Activated CD4-positive, alpha-beta memory T cell treated with anti-CD3 and anti-CD28 coated beads for 36 hours (primary cell): ENCODE results near the gene CACNA2D1. TPM values are rescaled to one million over a fixed set of nuclear protein-coding genes. Genes with fewer than 3 reads are reported as not detected.

ENCODE experiments used
- CTCF ChIA-PET: fragments of 350-600 bp; sonication (Branson Sonifier 250); formaldehyde crosslinking; loops from one replicate; lab custom pipeline; 2021; ENCODE audit warnings: antibody characterized with exemption, inconsistent platforms; lab: Charles Lee
- POLR2A ChIA-PET: fragments of 350-600 bp; sonication (Branson Sonifier 250); formaldehyde crosslinking; loops from one replicate; lab custom pipeline; 2021; ENCODE audit warnings: antibody characterized with exemption; lab: Charles Lee
- DNase-seq: peaks from one replicate; pipeline ENCODE4 v3.0.0-alpha.2; 2020
- H3K27ac Mint-ChIP-seq: one replicate; pipeline ENCODE4 v1.8.0; 2021; ENCODE audit warnings: mixed read lengths
- H3K27me3 Mint-ChIP-seq: one replicate; pipeline ENCODE4 v1.8.0; 2021; ENCODE audit warnings: mixed read lengths
- H3K36me3 Mint-ChIP-seq: one replicate; pipeline ENCODE4 v1.8.0; 2021; ENCODE audit warnings: mixed read lengths
- H3K4me1 Mint-ChIP-seq: one replicate; pipeline ENCODE4 v1.8.0; 2021; ENCODE audit warnings: low read depth, mixed read lengths
- H3K4me3 Mint-ChIP-seq: one replicate; pipeline ENCODE4 v1.8.0; 2021; ENCODE audit warnings: mild to moderate bottlenecking, mixed read lengths
- H3K9me3 Mint-ChIP-seq: one replicate; pipeline ENCODE4 v1.8.0; 2021; ENCODE audit warnings: mixed read lengths
- intact Hi-C: fragments of 100-400 bp; cut with micrococcal nuclease; formaldehyde crosslinking; loops from one replicate; pipeline ENCODE4 v1.15.1; 2023
- total RNA-seq, 2 experiments: library from RNA; stranded (reverse); gene quantifications; one replicate each; pipeline ENCODE4 v1.2.3, GENCODE V29; 2021

The CACNA2D1 gene
- total RNA-seq, 2 experiments from 2014 or later = not detected

DNA sequence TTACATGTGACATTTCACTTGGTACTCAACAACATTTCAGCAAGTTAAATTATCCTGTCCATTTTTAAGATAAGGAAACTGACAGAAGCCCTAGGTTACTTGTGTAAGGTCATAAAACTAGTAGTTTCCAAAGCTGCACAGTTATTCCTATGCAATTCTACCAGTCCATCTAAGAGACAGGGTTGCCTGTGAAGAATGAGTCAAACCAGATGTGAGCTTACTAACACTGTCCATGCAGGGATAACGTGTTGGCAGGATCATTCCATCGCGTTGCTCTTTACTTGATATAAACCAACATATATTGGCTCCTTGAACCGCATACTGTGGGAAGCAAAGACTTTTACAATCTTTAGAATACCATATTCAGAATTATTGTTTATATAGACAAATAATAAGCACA is 392.8 kb downstream of the CACNA2D1 start:
- DNase-seq = no peak
- H3K4me3 Mint-ChIP-seq = no peak overlapping the region
- no peak overlapping the region for H3K27ac Mint-ChIP-seq
- intact Hi-C loops = no loop called here
- peaks cover 8% of the 10 kb centered on the region for H3K9me3 Mint-ChIP-seq
- H3K36me3 Mint-ChIP-seq = no peaks in the 10 kb centered on the region
- POLR2A ChIA-PET = no interaction called here
- no peaks in the 10 kb centered on the region for H3K4me1 Mint-ChIP-seq
- H3K27me3 Mint-ChIP-seq = no peaks in the 10 kb centered on the region
- CTCF ChIA-PET = no interaction called here

DNA sequence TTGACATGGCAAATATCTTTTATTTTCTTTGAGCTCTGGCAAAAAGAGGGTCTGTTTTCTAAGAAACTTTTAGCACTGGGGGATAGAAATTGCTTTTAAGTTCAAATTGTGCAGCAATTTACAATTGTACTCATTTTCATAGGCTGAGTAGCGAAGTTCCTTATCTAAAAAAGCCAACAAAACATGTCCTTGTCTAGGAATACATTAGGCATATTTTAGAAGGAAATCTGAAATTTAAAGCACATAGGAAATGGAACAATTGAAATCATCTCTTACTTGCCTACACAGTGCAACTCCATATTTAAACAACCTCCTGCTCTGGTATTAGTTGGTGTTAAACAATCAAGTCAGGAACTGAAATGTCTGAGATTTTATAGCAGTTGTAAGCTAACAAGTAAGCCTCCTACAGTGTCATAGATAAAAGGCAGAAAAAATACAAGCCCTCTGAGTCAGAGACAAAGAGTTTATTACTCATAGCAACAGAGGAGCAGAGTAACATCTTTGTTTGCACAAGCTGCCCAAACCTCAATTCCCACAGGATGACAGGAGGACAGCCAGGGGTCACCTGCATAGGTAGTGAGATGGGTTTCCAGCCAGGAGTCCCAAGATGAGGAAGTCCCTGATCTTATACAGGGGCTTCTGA is 393.6 kb downstream of the CACNA2D1 start:
- DNase-seq = no peak
- ChIA-PET CTCF (no interaction called here), POLR2A (no interaction called here)
- H3K36me3 Mint-ChIP-seq = no peaks in the 10 kb centered on the region
- H3K4me3 Mint-ChIP-seq = no peak overlapping the region
- H3K9me3 Mint-ChIP-seq = peaks cover 6% of the 10 kb centered on the region
- intact Hi-C loops = loop anchor here (10.0 kb wide), 2 partner anchors 65 to 555 kb away; no protein-coding TSS in a partner anchor
- no peaks in the 10 kb centered on the region for H3K27me3 Mint-ChIP-seq
- H3K4me1 Mint-ChIP-seq = no peaks in the 10 kb centered on the region
- no peak overlapping the region for H3K27ac Mint-ChIP-seq

DNA sequence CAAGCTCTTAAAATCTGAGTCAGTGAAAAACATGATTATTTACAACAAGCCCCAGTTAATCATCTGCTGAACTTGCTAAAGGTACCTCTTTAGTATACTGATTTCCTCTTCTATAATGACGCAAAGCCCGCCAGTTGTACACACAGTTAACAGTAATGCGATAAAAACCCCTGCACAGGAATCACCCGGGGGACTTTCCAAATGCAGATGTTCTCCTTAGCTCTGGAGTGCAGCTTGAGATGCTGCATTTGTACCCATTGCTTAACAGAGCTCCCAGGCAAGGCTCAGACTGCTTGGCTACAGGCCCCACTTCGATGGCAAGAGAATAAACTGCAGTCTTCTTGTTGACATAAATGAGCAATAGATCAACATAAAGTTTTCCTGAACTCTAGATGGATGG is 394.1 kb downstream of the CACNA2D1 start:
- intact Hi-C loops = loop anchor here (10.0 kb wide), 2 partner anchors 65 to 555 kb away; no protein-coding TSS in a partner anchor
- no peak overlapping the region for H3K27ac Mint-ChIP-seq

DNA sequence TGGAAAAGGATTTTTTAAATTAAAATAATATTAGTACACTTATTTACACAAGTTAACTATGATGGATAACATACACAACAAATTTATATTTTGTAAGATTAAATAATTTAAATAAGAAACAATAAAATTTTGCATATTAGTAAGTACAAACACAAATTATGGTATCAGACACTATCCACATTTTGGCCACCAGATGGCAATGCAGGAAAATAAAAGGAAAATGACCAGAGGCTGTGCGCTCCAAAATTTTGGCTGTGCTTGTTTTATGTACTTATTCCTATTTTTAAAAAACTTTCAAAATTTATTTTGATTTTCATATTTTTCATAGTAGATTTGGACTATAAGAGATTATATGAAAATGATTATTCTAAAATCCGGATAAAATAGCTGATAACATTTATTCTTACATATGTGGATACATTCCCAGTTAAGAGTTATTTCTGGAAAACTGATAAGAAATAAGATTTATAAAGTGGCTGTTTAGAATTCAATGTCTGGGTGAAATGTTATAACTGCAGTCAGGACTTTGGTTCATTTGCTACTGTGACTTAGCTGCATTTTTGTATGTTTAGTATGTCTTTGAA is 399.0 kb downstream of the CACNA2D1 start:
- Mint-ChIP-seq H3K4me3 (no peak overlapping the region), H3K9me3 (no peaks in the 10 kb centered on the region), H3K4me1 (no peaks in the 10 kb centered on the region), H3K36me3 (no peaks in the 10 kb centered on the region), H3K27ac (no peak overlapping the region), H3K27me3 (no peaks in the 10 kb centered on the region)
- intact Hi-C loops = loop anchor here (1.0 to 10.0 kb wide), 4 partner anchors 60 to 683 kb away; no protein-coding TSS in a partner anchor
- ChIA-PET CTCF (interaction anchor here (0.6 to 0.7 kb wide), 2 partner anchors 528 to 560 kb away, joined by 3 to 4 read pairs; no protein-coding TSS in a partner anchor), POLR2A (no interaction called here)
- DNase-seq = no peak

More for the DNA sequence above, 394.1 kb downstream of the CACNA2D1 start:
- ChIA-PET POLR2A (no interaction called here), CTCF (no interaction called here)
- no peak overlapping the region for H3K4me3 Mint-ChIP-seq
- no peaks in the 10 kb centered on the region for H3K4me1 Mint-ChIP-seq
- no peak for DNase-seq
- peaks cover 3% of the 10 kb centered on the region for H3K9me3 Mint-ChIP-seq
- H3K27me3 Mint-ChIP-seq = no peaks in the 10 kb centered on the region
- H3K36me3 Mint-ChIP-seq = no peaks in the 10 kb centered on the region

DNA sequence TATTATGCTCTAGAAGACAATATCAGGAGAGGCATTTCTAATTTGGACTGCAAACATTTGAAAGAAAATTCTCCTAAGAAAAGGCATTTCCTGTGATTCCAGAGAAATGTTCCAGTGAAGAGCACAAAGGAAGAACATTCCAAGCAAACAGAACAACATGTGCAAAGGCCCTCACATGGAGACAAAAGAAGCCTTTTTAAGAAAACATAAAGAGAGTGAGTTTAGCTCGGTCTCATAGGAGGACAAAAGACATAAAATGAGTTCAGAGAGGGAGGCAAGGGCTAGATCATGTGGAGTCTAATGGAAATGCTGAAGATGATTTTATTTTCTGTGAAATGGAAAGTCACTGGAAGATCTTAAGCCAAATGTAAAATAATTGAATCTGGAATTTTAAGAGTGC is 404.0 kb downstream of the CACNA2D1 start:
- DNase-seq = no peak
- CTCF ChIA-PET = interaction anchor here (0.6 kb wide), 1 partner anchor 108 kb away, joined by 4 read pairs; no protein-coding TSS in a partner anchor
- H3K4me1 Mint-ChIP-seq = no peaks in the 10 kb centered on the region
- POLR2A ChIA-PET = no interaction called here
- intact Hi-C loops = loop anchor here (5.0 to 10.0 kb wide), 3 partner anchors 55 to 688 kb away; no protein-coding TSS in a partner anchor
- no peaks in the 10 kb centered on the region for H3K9me3 Mint-ChIP-seq
- no peaks in the 10 kb centered on the region for H3K27me3 Mint-ChIP-seq
- no peaks in the 10 kb centered on the region for H3K36me3 Mint-ChIP-seq
- no peak overlapping the region for H3K4me3 Mint-ChIP-seq
- H3K27ac Mint-ChIP-seq = no peak overlapping the region

DNA sequence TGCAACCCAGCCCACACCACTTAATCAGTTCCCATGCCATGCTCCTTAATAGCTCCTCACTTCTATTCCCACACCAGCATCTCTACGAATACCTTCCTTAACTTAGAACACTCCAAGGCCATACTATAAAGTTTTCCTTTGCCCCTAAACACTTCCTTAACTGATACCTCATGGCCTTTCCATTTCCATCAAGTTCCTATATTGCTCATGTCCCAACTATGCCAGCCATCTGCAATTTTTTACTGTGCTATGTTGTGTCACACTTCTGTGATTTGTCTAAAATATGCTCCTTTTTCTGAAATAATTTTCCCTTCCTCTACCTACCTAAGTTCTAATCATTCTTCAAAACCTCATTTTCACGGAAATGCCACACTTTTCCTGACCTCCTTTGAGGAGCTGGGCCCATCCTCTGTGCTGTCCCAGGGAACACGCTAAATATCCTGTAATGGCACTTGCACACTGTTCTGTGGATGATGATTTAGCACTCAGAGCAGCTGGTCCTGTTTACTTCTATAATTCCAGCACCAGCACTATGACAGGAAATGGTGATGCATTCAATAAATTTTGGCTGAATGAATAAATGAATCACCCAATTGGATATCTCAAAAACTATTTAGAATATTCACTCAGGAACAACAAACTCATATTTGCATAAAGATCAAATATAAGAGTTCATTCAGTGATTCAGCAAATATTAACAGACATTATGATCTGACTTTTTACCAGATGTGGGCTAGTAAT is 407.3 kb downstream of the CACNA2D1 start:
- Mint-ChIP-seq H3K36me3 (no peaks in the 10 kb centered on the region), H3K4me1 (no peaks in the 10 kb centered on the region), H3K4me3 (no peak overlapping the region), H3K27ac (no peak overlapping the region), H3K27me3 (no peaks in the 10 kb centered on the region), H3K9me3 (no peaks in the 10 kb centered on the region)
- CTCF ChIA-PET = no interaction called here
- no peak for DNase-seq
- intact Hi-C loops = no loop called here
- POLR2A ChIA-PET = no interaction called here

DNA sequence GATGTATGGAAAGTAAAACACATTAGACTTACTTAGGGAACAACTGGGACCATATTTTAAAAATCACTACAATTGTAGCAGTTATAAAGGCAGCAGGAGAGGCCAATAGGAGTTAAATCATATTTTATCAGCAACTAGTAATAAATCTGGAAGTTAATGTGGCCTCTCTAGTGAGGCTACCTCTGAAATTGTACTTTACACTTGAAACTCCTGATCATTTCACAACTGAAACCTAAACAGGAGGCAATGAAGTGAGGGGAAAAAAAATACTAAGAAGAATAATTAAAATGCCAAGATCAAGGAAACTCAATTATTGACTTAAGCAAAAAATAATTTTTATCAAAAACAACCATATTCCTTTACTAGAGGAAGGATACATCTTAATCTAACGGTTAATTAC is 408.1 kb downstream of the CACNA2D1 start:
- H3K36me3 Mint-ChIP-seq = no peaks in the 10 kb centered on the region
- intact Hi-C loops = no loop called here
- H3K4me1 Mint-ChIP-seq = no peaks in the 10 kb centered on the region
- no peaks in the 10 kb centered on the region for H3K9me3 Mint-ChIP-seq
- no peak for DNase-seq
- ChIA-PET CTCF (no interaction called here), POLR2A (no interaction called here)
- H3K27me3 Mint-ChIP-seq = no peaks in the 10 kb centered on the region
- H3K27ac Mint-ChIP-seq = no peak overlapping the region
- H3K4me3 Mint-ChIP-seq = no peak overlapping the region

DNA sequence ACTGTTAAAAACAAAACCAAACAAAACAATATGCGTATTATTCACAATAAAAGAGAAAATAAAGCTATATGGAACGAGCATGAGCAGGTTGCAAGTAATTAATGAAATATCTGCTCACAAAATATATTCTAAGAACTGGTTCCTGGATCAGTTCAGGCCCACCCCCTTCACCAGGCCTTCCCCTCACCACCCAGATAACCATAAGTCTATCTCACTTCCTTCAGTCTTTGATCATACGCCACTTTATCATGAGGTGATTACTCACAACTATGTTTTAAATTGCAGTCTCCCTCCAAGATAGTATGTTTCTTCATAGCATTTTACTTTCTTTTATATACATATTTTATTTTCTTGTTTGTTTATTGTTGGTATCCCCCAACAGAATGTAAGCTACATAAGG is 410.7 kb downstream of the CACNA2D1 start:
- CTCF ChIA-PET = interaction anchor here (0.6 kb wide), 1 partner anchor 10 kb away, joined by 3 read pairs; no protein-coding TSS in a partner anchor

DNA sequence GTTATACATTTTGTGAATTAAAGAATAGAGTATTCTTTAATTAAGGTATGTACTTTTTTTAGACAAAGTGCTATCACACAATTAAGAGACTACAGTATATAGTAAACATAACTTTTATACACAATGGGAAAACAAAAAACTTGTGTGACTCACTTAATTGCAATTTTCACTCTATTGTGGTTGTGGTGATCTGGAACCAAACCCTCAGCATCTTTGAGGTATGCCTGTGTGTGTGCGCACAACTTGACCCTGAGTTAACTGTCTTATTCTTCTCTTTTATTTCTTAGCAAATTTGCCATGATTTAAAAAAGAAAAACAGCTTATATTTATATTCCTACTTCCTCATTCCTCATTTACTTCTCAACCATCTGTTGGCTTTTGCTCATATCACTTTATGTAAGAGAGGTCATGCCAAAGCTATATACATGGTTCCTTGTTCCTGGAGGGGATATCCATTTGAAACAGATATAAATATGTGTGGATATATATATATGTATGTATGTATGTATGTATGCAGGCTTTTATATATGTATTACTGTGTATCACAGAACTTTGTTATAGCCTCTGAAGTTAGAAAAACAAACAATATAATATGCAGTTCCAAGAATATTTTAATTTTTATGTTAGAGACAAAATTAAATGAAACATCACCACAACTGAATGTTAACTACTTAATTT is 414.2 kb downstream of the CACNA2D1 start:
- CTCF ChIA-PET = no interaction called here
- H3K4me1 Mint-ChIP-seq = no peaks in the 10 kb centered on the region
- POLR2A ChIA-PET = no interaction called here

More for the DNA sequence above, 410.7 kb downstream of the CACNA2D1 start:
- no peak for DNase-seq
- H3K36me3 Mint-ChIP-seq = no peaks in the 10 kb centered on the region
- H3K27me3 Mint-ChIP-seq = no peaks in the 10 kb centered on the region
- H3K4me1 Mint-ChIP-seq = no peaks in the 10 kb centered on the region
- no peak overlapping the region for H3K4me3 Mint-ChIP-seq
- POLR2A ChIA-PET = no interaction called here
- intact Hi-C loops = no loop called here
- H3K9me3 Mint-ChIP-seq = no peaks in the 10 kb centered on the region
- H3K27ac Mint-ChIP-seq = no peak overlapping the region

DNA sequence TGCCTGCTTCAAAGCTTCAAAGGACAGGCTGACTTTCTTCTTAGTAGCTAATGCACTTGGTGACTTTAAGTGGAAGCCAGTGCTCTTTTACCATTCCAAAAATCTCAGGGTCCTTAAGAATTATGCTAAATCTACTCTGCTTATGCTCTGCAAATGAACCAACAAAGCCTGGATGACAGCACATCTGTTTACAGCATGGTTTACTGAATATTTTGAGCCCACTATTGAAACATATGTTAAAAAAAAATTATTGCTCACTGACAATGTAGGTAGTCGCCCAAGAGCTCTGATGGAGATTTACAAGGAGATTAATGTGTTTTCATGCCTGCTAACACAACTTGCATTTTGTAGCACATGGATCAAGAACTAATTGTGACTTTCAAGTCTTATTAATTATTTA is 415.5 kb downstream of the CACNA2D1 start:
- Mint-ChIP-seq H3K36me3 (no peaks in the 10 kb centered on the region), H3K4me3 (no peak overlapping the region), H3K9me3 (no peaks in the 10 kb centered on the region), H3K27ac (no peak overlapping the region), H3K4me1 (no peaks in the 10 kb centered on the region), H3K27me3 (no peaks in the 10 kb centered on the region)
- CTCF ChIA-PET = no interaction called here
- DNase-seq = no peak
- intact Hi-C loops = no loop called here
- POLR2A ChIA-PET = no interaction called here

More for the DNA sequence above, 414.2 kb downstream of the CACNA2D1 start:
- Mint-ChIP-seq H3K4me3 (no peak overlapping the region), H3K9me3 (no peaks in the 10 kb centered on the region), H3K27me3 (no peaks in the 10 kb centered on the region), H3K27ac (no peak overlapping the region), H3K36me3 (no peaks in the 10 kb centered on the region)
- intact Hi-C loops = no loop called here
- DNase-seq = no peak

DNA sequence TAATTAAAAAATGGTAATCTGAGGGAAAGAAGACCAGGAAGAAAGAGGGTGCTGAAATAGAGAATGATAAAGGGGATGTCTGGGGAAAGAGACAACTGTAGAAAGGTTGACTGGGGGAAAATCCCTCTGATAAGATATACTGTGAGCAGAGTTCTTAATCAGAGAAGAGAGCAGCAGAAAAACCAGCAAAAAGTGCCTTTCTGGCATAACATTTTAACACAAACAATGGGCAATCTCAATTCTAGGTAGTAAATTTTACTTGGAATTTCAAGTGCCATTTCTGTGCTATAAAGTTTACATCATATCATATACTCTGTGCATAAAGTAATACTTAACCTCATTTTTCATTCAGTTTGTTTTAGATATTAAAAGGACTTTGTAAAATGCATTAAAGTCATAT is 421.9 kb downstream of the CACNA2D1 start:
- H3K9me3 Mint-ChIP-seq = peaks cover 3% of the 10 kb centered on the region

DNA sequence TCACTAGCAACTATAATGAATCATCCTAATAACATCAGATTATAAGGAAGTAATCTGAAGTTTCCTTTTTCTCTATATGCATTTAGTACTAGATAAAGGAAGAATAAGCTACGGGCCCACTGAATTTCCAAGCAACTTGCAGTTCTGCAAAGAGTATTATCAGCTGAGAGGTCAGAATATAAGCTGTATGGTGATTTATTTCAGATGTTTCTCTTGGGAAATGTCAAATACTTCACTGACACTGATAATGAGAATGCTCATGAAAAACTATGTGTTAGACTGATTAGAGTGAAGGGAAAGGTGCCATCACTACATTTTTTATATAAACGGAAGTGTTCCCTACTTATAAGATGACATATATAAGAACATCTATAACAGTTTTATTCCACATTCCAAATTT is 422.5 kb downstream of the CACNA2D1 start:
- H3K4me1 Mint-ChIP-seq = no peaks in the 10 kb centered on the region
- no peak overlapping the region for H3K4me3 Mint-ChIP-seq
- POLR2A ChIA-PET = no interaction called here
- H3K27ac Mint-ChIP-seq = no peak overlapping the region
- peaks cover 3% of the 10 kb centered on the region for H3K9me3 Mint-ChIP-seq
- no peak for DNase-seq
- H3K27me3 Mint-ChIP-seq = no peaks in the 10 kb centered on the region
- intact Hi-C loops = no loop called here
- no peaks in the 10 kb centered on the region for H3K36me3 Mint-ChIP-seq
- CTCF ChIA-PET = no interaction called here

More for the DNA sequence above, 421.9 kb downstream of the CACNA2D1 start:
- ChIA-PET POLR2A (no interaction called here), CTCF (no interaction called here)
- intact Hi-C loops = no loop called here
- no peak for DNase-seq
- H3K27me3 Mint-ChIP-seq = no peaks in the 10 kb centered on the region
- no peaks in the 10 kb centered on the region for H3K36me3 Mint-ChIP-seq
- H3K27ac Mint-ChIP-seq = no peak overlapping the region
- H3K4me3 Mint-ChIP-seq = no peak overlapping the region
- H3K4me1 Mint-ChIP-seq = no peaks in the 10 kb centered on the region
